ENCODE data around the gene MFSD12.

DNA sequence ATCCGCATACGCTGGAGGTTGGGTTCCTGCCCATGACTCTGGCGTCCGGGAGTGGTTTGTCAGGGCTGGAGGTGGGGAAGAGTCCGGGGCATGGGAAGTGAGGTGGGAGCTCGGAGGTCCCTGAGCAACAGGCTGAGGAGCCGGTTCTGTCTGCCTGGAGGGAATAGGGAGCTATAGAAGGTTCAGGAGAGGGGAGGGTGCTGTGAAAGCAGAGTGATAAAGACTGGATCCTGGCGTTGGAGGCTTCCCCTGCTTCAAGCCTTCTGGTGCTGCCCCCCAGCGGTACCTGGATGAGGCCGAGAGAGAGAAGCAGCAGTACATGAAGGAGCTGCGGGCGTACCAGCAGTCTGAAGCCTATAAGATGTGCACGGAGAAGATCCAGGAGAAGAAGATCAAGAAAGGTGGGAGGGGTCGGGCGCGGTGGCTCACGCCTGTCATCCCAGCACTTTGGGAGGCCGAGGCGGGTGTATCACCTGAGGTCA is 17.9 kb upstream of the MFSD12 start:
- TF ChIP-seq EZH2 (optimal IDR thresholded peaks at IDR 0.05; ENCODE audit: low read depth, low read length): no peak
- TF ChIP-seq, protein P1, sequence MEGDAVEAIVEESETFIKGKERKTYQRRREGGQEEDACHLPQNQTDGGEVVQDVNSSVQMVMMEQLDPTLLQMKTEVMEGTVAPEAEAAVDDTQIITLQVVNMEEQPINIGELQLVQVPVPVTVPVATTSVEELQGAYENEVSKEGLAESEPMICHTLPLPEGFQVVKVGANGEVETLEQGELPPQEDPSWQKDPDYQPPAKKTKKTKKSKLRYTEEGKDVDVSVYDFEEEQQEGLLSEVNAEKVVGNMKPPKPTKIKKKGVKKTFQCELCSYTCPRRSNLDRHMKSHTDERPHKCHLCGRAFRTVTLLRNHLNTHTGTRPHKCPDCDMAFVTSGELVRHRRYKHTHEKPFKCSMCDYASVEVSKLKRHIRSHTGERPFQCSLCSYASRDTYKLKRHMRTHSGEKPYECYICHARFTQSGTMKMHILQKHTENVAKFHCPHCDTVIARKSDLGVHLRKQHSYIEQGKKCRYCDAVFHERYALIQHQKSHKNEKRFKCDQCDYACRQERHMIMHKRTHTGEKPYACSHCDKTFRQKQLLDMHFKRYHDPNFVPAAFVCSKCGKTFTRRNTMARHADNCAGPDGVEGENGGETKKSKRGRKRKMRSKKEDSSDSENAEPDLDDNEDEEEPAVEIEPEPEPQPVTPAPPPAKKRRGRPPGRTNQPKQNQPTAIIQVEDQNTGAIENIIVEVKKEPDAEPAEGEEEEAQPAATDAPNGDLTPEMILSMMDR (IDR thresholded peaks at IDR 0.05; ENCODE audit: low read length): peak; percentile 30
- TF ChIP-seq EZH2phosphoT487 (IDR thresholded peaks at IDR 0.05; ENCODE audit: low read length): no peak

Data from MM.1S (cell line).